Measurements from ENCODE around the gene HAPLN3. TPM values are rescaled to one million over a fixed set of nuclear protein-coding genes. Genes with fewer than 3 reads are reported as not detected.
"Not testable (repeated sequence)": the region's sequence is repeated elsewhere in the genome, so short reads cannot be mapped to it uniquely, and the experiment has no call there.

HAPLN3 gene
- polyA plus RNA-seq, 1 donor from 2014 or later: not detected

- H3K4me3 ChIP-seq (ENCODE audit: low read length): no peak overlapping the region
- H3K9me3 ChIP-seq (ENCODE audit: low read length): no peaks in the 10 kb centered on the region
- TF ChIP-seq CTCF (IDR thresholded peaks at IDR 0.05; ENCODE audit: poor library complexity, severe bottlenecking): no peak
- TF ChIP-seq REST (IDR thresholded peaks at IDR 0.05; ENCODE audit: borderline replicate concordance): no peak
- no peak for TF ChIP-seq TAF1 (IDR thresholded peaks at IDR 0.05; ENCODE audit: low read depth)
- no peak for TF ChIP-seq EP300 (conservative IDR thresholded peaks at IDR 0.05; ENCODE audit: poor library complexity, severe bottlenecking)
- TF ChIP-seq RAD21 (conservative IDR thresholded peaks at IDR 0.05): no peak
- TF ChIP-seq EZH2 (IDR thresholded peaks at IDR 0.05; ENCODE audit: borderline replicate concordance, insufficient read depth, low read length, poor library complexity, severe bottlenecking): no peak
- no peak for TF ChIP-seq POLR2AphosphoS5 (IDR thresholded peaks at IDR 0.05)
- no peak for TF ChIP-seq MXI1 (conservative IDR thresholded peaks at IDR 0.05; ENCODE audit: poor library complexity, severe bottlenecking)
- TF ChIP-seq SMC3 (conservative IDR thresholded peaks at IDR 0.05; ENCODE audit: poor library complexity): no peak
- H4K20me1 ChIP-seq (ENCODE audit: insufficient read depth): no peaks in the 10 kb centered on the region
- H3K36me3 ChIP-seq (ENCODE audit: insufficient read depth, low read length): no peaks in the 10 kb centered on the region
- H3K4me2 ChIP-seq (ENCODE audit: low read length): no peak overlapping the region
- H3K79me2 ChIP-seq (replicated peaks; ENCODE audit: insufficient read depth, low read length): no peaks in the 10 kb centered on the region
- no peak overlapping the region for H2AFZ ChIP-seq (ENCODE audit: low read depth, low read length)
- no peaks in the 10 kb centered on the region for H3K9me2 ChIP-seq (ENCODE audit: insufficient read depth, low read length)
- H3F3A ChIP-seq (ENCODE audit: insufficient read depth, low read length, poor library complexity, severe bottlenecking): no peaks in the 10 kb centered on the region
- H3K9ac ChIP-seq (ENCODE audit: low read length): no peak overlapping the region
- no peaks in the 10 kb centered on the region for H3K27me3 ChIP-seq (ENCODE audit: insufficient read depth, low read depth, low read length)
- H3K27ac ChIP-seq (ENCODE audit: low read length): no peak overlapping the region
These were observed 44.1 kb upstream of the HAPLN3 start for GRCh38 chr15:88939486-88939806.

- Histone ChIP-seq H3K27me3 (ENCODE audit: insufficient read depth, low read depth, low read length) (no peaks in the 10 kb centered on the region), H3K36me3 (ENCODE audit: insufficient read depth, low read length) (no peaks in the 10 kb centered on the region), H3K79me2 (replicated peaks; ENCODE audit: insufficient read depth, low read length) (no peaks in the 10 kb centered on the region), H3F3A (ENCODE audit: insufficient read depth, low read length, poor library complexity, severe bottlenecking) (no peaks in the 10 kb centered on the region), H4K20me1 (ENCODE audit: insufficient read depth) (no peaks in the 10 kb centered on the region), H3K9me2 (ENCODE audit: insufficient read depth, low read length) (no peaks in the 10 kb centered on the region), H3K4me3 (ENCODE audit: low read length) (no peak overlapping the region), H2AFZ (ENCODE audit: low read depth, low read length) (no peak overlapping the region), H3K9ac (ENCODE audit: low read length) (no peak overlapping the region), H3K27ac (ENCODE audit: low read length) (no peak overlapping the region), H3K9me3 (ENCODE audit: low read length) (no peaks in the 10 kb centered on the region), H3K4me2 (ENCODE audit: low read length) (no peak overlapping the region)
- TF ChIP-seq CTCF (IDR thresholded peaks at IDR 0.05; ENCODE audit: poor library complexity, severe bottlenecking) (no peak), RAD21 (conservative IDR thresholded peaks at IDR 0.05) (no peak), MXI1 (conservative IDR thresholded peaks at IDR 0.05; ENCODE audit: poor library complexity, severe bottlenecking) (no peak), EZH2 (IDR thresholded peaks at IDR 0.05; ENCODE audit: borderline replicate concordance, insufficient read depth, low read length, poor library complexity, severe bottlenecking) (no peak), SMC3 (conservative IDR thresholded peaks at IDR 0.05; ENCODE audit: poor library complexity) (no peak), REST (IDR thresholded peaks at IDR 0.05; ENCODE audit: borderline replicate concordance) (no peak), POLR2AphosphoS5 (IDR thresholded peaks at IDR 0.05) (no peak), EP300 (conservative IDR thresholded peaks at IDR 0.05; ENCODE audit: poor library complexity, severe bottlenecking) (no peak)
These were observed 43.6 kb upstream of the HAPLN3 start for GRCh38 chr15:88938802-88939485.

GRCh38 chr15:88934449-88934848 lies 39.1 kb upstream of the HAPLN3 start:
- not testable (repeated sequence) for H3K9ac ChIP-seq (ENCODE audit: low read length); H3K27me3 ChIP-seq (ENCODE audit: insufficient read depth, low read depth, low read length); H4K20me1 ChIP-seq (ENCODE audit: insufficient read depth); H3K27ac ChIP-seq (ENCODE audit: low read length); H3K4me3 ChIP-seq (ENCODE audit: low read length); H3K36me3 ChIP-seq (ENCODE audit: insufficient read depth, low read length); H3K79me2 ChIP-seq (replicated peaks; ENCODE audit: insufficient read depth, low read length); H2AFZ ChIP-seq (ENCODE audit: low read depth, low read length); H3K4me2 ChIP-seq (ENCODE audit: low read length); H3K9me2 ChIP-seq (ENCODE audit: insufficient read depth, low read length); H3F3A ChIP-seq (ENCODE audit: insufficient read depth, low read length, poor library complexity, severe bottlenecking); H3K9me3 ChIP-seq (ENCODE audit: low read length)

All from neural cell (in vitro differentiated cells).